ENCODE measurements around the gene L1CAM. TPM values are rescaled to one million over a fixed set of nuclear protein-coding genes. Genes with fewer than 3 reads are reported as not detected.

L1CAM gene
- total and polyA plus RNA-seq, 2 of the 8 experiments (the other 6 are each of a cell fraction or from before 2014, with no cell fraction given) = 11.0 to 43.0 TPM

DNA sequence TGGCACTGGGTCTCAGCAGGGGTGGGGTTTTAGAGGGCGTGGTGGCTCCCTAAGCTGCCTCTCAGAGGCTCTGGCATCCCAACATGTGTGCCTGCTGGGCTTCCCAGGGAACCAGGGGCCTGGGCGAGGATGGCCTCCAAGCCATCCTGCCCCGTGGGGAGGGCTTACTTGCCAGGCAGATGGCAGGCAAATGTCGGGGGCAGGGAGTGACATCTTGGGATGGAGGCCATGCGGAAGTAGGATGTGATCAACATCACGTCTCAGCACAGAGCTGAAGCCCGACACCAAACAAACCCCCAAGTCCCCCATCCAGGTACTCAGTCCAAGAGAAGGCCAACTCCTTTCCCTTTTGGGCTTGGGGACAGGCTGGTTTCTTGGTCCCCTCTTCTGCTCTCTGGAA, 4.7 kb downstream of the L1CAM start:
- Histone ChIP-seq H2AFZ (ENCODE audit: low read length) (no peak overlapping the region), H3K4me3 (ENCODE audit: extremely low read depth in 1 of 4, insufficient read depth in 2 of 4, low read depth in 3 of 4, low read length in 4 of 4) (no peak overlapping the region), H4K91ac (replicated peaks; ENCODE audit: insufficient read length, low read length) (no peak overlapping the region), H3K4me2 (ENCODE audit: insufficient read depth in 1 of 2, low read depth in 2 of 2, low read length in 2 of 2) (no peak overlapping the region; a peak in 1 of 4 replicates), H4K8ac (ENCODE audit: extremely low read depth, insufficient read depth, low read length) (no peak overlapping the region), H2BK120ac (replicated peaks; ENCODE audit: low read depth, low read length) (no peak overlapping the region), H3K4me1 (replicated peaks in 1 of 4; ENCODE audit: control insufficient read depth in 3 of 4, insufficient read depth in 4 of 4, low read length in 3 of 4) (peaks cover 4 to 52% (median 32%) of the 10 kb centered on the region in 4 experiments), H3K27me3 (replicated peaks in 1 of 4; ENCODE audit: control insufficient read depth in 3 of 4, extremely low read depth in 1 of 4, insufficient read depth in 3 of 4, low read length in 3 of 4) (peaks cover 0 to 5% (median 0%) of the 10 kb centered on the region in 4 experiments; a peak in 1 of 7 replicates), H4K20me1 (replicated peaks in 1 of 2; ENCODE audit: control insufficient read depth in 1 of 2, insufficient read depth in 2 of 2, low read length in 2 of 2) (peaks cover 0 to 4% of the 10 kb centered on the region in 2 experiments), H3K79me1 (ENCODE audit: low read depth, low read length) (no peaks in the 10 kb centered on the region), H2BK20ac (ENCODE audit: low read length) (no peak overlapping the region), H3K23me2 (ENCODE audit: low read depth, low read length) (peaks cover 5% of the 10 kb centered on the region; the same call in 1 of the 2 replicates), H3K79me2 (ENCODE audit: control insufficient read depth in 1 of 2, insufficient read depth in 2 of 2, low read length in 2 of 2) (no peaks in the 10 kb centered on the region; a peak in 1 of 4 replicates), H3K4ac (replicated peaks; ENCODE audit: insufficient read length, low read depth, low read length) (no peak overlapping the region), H4K5ac (ENCODE audit: insufficient read length, low read depth, low read length) (no peak overlapping the region), H3K9me3 (ENCODE audit: insufficient read depth in 2 of 2, low read depth in 1 of 2, low read length in 1 of 2) (no peaks in the 10 kb centered on the region), H3K9ac (replicated peaks in 1 of 4; ENCODE audit: extremely low read depth in 1 of 4, low read depth in 3 of 4, low read length in 3 of 4) (no peak overlapping the region), H2BK5ac (ENCODE audit: low read depth, low read length) (no peak overlapping the region), H2BK15ac (ENCODE audit: low read length) (no peak overlapping the region), H3K23ac (ENCODE audit: insufficient read length) (no peak overlapping the region), H3K14ac (ENCODE audit: insufficient read length) (no peak overlapping the region), H2AK5ac (ENCODE audit: low read depth, low read length) (no peak overlapping the region), H2BK12ac (ENCODE audit: low read depth, low read length) (no peak overlapping the region), H3K36me3 (ENCODE audit: control insufficient read depth in 2 of 4, insufficient read depth in 4 of 4, low read length in 3 of 4) (no peaks in the 10 kb centered on the region), H3K27ac (ENCODE audit: low read depth, low read length) (no peak overlapping the region), H3K18ac (ENCODE audit: extremely low read depth, low read length) (no peak overlapping the region), H3K56ac (replicated peaks; ENCODE audit: insufficient read length, low read depth, low read length) (no peak overlapping the region)
- FAIRE-seq (no peak), DNase-seq (ENCODE audit: low read depth in 1 of 2, low spot score in 2 of 2) (no peak)
- ChIA-PET POLR2A (ENCODE audit: partially characterized antibody) (no interaction called here), CTCF (ENCODE audit: partially characterized antibody) (interaction anchor here (0.5 kb wide), 1 partner anchor 270 kb away, joined by 3 read pairs; no protein-coding TSS in a partner anchor)
- 94% methylated on average over 7 of the region's 7 CpGs; no CpG with 5 or more reads in 1 of the 2 experiments for WGBS, 2 experiments (ENCODE audit: extremely low coverage in 1 of 2, insufficient coverage in 1 of 2, insufficient read length in 1 of 2, insufficient replicate concordance in 2 of 2, low coverage in 1 of 2, low lambda C conversion rate in 2 of 2, missing lambda C conversion rate in 1 of 2)
- TF ChIP-seq TAF1 (IDR thresholded peaks at IDR 0.05; ENCODE audit: low read depth, low read length) (no peak), JUND (IDR thresholded peaks at IDR 0.05; ENCODE audit: low read length) (no peak), BACH1 (IDR thresholded peaks at IDR 0.05; ENCODE audit: low read length) (no peak), TBP (IDR thresholded peaks at IDR 0.05; ENCODE audit: low read depth, low read length) (no peak), MAFK (IDR thresholded peaks at IDR 0.05; ENCODE audit: low read depth, low read length) (no peak), HDAC6 (IDR thresholded peaks at IDR 0.05; ENCODE audit: low read depth, low read length) (no peak), HDAC2 (IDR thresholded peaks at IDR 0.05; ENCODE audit: borderline replicate concordance in 1 of 2, low read depth in 2 of 2, low read length in 2 of 2) (no peak), GABPA (IDR thresholded peaks at IDR 0.05; ENCODE audit: borderline replicate concordance, insufficient read depth, low read length) (no peak), ASH2L (IDR thresholded peaks at IDR 0.05; ENCODE audit: low read length) (no peak), TAF7 (optimal IDR thresholded peaks at IDR 0.05; ENCODE audit: borderline replicate concordance, low read depth, low read length) (no peak), YY1 (IDR thresholded peaks at IDR 0.05; ENCODE audit: low read depth, low read length) (no peak), SP1 (IDR thresholded peaks at IDR 0.05; ENCODE audit: low read depth, low read length) (no peak), POLR2A (IDR thresholded peaks at IDR 0.05; ENCODE audit: control extremely low read depth in 1 of 2, low read depth in 2 of 2, low read length in 2 of 2) (no peak), CHD1 (IDR thresholded peaks at IDR 0.05; ENCODE audit: low read depth, low read length) (no peak), JUN (IDR thresholded peaks at IDR 0.05; ENCODE audit: low read depth, low read length) (no peak), NANOG (IDR thresholded peaks at IDR 0.05; ENCODE audit: insufficient read depth, low read depth, low read length, poor library complexity, severe bottlenecking) (no peak)
